GM12874 (cell line): Measurements from ENCODE around the gene IPO8.

Source experiments
- CTCF ChIP-seq: IDR thresholded peaks from 2 replicates; pipeline ENCODE4 v1.5.1; 2011; ENCODE audit warnings: low read depth, mild to moderate bottlenecking, control low read depth, low read length, moderate library complexity; ENCODE audit not compliant: insufficient read depth

IPO8 gene

GRCh38 chr12:30640392-30640791, 55.3 kb downstream of the IPO8 start:
- no peak for TF ChIP-seq CTCF

- no peak for TF ChIP-seq CTCF
Measured at GRCh38 chr12:30635385-30635784, 60.3 kb downstream of the IPO8 start.

- TF ChIP-seq CTCF, result no peak
Measured at GRCh38 chr12:30631740-30632139, 63.9 kb downstream of the IPO8 start.

GRCh38 chr12:30630979-30631285, 64.7 kb downstream of the IPO8 start:
- no peak for TF ChIP-seq CTCF

- TF ChIP-seq CTCF, result no peak
Measured at GRCh38 chr12:30630076-30630978, 65.3 kb downstream of the IPO8 start.

- no peak for TF ChIP-seq CTCF
Measured at GRCh38 chr12:30626847-30627246, 68.8 kb downstream of the IPO8 start.

- TF ChIP-seq CTCF, result no peak
Measured at GRCh38 chr12:30624009-30624408, 71.7 kb downstream of the IPO8 start.
